LoVo (cell line): ENCODE measurements around the gene SLC38A10.

Experiments
- DNase-seq: peaks from one replicate; pipeline ENCODE4 v3.0.0-alpha.2; 2016; ENCODE audit warnings: low spot score

The SLC38A10 gene

DNA sequence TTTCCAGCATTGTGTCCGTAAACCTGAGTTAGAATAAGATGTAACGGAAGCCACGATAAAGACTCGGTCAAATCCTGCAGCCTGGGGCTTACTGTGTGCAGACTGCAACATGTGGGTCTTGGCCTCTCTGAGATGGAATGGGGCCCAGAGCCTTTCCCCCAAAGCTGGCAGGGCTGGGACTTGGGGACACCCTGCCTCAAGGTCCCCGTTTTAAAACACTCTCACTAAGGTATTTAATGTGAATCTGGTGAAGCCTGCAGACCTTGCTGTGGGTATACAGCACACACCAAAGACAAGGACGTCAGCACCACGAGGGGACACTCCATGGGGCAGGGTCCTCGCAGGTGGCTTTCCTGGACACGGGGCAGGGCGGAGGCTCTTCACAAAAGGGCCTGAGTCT is 53.9 kb downstream of the SLC38A10 start:
- no peak for DNase-seq

- no peak for DNase-seq
These were observed 54.3 kb downstream of the SLC38A10 start for GRCh38 chr17:81240761-81241160.

DNA sequence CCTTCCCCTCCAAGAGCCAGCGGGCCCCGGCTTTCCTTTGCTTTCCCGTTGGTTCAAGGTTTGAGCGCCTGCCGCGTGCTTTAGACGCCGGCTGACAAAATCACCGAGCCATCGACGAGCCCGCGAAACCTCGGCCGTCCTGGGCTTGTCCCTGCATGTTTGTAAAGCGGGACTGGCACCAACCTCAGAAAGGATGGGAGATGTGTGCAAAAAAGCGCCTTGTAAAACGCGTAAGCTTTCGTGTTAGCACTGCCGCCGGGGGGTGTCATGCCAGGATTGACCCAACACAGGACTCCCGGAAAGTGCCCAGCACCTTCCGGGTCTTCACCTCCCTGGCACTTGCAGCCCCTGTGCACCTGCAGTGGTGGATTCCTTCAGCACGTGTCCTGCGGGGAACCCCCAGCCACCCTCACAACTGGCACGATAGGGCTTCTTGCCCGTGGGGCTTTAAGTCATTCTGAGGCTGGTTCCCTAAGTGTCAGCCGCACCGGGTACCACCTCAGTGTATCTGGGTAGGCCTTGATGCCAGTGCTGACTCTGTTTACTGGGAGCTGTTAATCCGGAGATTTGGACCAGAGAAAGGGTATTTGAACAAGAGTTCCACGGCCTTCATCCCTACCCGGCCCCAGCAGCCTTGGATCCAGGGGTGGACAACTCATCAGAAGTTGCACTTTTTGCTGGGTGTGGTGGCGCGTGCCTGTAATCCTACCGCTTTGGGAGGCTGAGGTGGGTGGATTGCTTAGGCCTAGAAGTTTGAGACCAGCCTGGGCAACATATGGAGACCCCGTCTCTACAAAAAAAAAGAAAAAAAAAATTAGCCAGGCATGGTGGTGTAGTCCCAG is 55.2 kb downstream of the SLC38A10 start:
- peak; percentile 8 for DNase-seq

GRCh38 chr17:81238815-81239713 is 56.0 kb downstream of the SLC38A10 start, which contains the start of the genes NDUFAF8 and TEPSIN:
TSS of gene NDUFAF8 (plus strand) at chr17:81239318. CDS start at chr17:81239364, 46 bp downstream.
TSS of gene TEPSIN (minus strand) at chr17:81239055. CDS start at chr17:81239033, 22 bp downstream.
- peak; percentile 99 for DNase-seq

GRCh38 chr17:81238490-81238814 is 56.7 kb downstream of the SLC38A10 start:
- no peak for DNase-seq

DNA sequence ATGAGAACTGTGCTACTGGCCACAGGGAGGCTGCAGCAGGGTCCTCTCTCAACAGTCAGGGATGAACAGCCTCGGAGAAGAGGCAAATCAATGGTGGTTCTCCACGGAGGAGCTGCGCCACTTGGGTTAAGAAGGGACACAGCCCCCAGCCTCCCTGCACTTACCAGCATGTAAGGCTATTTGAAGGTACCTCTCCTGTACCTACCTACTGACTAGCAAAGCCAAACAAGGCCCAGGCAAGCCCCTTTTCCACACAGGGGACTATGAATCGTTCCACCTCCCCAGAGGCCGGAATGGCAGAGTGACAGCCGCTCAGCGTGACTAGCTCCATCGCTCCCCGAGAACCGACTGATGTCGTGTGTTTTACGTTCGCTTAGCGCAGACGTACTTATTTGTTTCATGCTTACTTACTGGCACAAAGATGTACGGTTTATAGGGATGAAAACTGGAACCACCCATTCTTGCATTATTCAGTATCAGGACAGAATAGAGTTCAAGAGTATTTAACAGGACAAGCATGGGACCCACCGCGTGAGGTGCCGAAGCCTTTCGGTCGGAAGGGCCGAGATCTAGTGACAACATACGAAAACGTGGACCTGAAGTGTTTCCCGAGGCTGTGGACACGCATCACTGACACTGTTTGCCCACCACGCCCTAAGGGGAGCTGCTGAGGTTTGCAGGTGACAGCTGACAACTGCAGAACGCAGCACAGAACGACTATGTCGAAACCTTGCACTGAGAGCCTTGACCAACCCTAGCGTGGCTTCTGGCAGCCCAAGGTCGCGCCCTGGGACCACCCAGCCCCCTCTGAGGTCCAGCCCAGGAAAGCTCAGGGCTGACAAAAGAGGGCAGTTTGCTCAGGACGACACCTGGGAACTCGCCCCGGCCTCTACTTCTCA is 57.3 kb downstream of the SLC38A10 start:
- DNase-seq = peak; percentile 21

DNA sequence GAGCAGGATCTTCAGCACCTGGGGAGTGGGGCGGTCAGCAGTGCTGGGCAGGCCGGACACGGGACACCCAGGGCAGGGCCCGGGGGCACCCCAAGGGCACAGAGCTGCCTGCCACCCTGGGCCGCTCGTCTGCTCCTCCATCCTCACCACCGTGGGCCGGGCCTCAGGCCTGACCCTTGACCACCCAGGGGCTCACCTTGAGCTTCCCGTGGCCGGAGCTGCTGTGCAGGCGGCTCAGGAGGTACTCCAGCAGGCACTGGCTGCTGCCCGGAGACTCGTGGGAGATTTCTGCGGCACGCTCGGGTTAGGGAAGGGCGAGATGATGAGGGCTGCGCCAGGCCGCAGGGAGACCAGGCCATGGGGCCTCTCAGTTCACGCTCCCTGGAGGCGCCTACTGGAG is 58.3 kb downstream of the SLC38A10 start:
- DNase-seq = no peak

GRCh38 chr17:81235822-81236740 is 59.0 kb downstream of the SLC38A10 start:
- no peak for DNase-seq

DNA sequence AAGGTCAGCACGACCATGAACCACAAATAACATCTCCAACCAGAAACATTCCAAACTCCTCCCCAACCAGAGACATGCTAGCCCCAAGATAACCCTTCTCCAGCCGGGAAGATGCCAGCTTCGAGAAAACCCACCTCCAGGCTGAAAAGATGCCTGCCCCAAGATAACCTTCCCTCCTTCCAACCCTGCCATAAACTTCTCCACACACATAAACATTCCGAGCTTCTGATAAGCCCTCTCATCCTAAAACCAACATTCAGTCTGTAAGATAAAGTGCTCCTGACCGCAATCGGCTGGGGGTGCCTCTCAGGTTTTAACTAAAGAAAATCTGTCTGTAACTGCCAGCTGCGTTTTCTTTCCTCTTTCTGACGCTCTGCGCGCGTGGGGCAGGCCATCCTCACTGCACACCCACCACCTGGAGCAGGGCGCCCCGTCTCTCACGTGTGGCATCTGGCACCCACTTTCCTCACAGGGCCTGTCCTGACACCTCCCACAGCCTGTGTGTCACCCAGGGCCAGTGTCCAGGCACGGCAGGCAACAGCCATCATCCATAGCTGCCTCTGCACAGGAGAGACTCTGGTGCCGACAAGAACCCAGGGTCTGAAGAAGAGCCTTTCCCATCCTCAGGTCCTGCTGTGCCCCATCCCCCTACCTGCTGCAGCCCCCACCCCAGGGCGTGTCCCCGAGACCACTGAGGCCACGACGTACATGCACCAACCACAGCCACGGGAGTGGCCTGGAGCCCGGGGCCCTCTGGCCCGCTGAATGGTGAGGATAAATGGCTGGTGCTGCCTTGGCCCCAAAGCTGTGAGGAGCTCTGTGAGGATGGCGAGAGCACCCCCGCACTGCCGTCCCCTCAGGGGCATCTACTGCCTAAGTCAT is 59.9 kb downstream of the SLC38A10 start:
- no peak for DNase-seq

- DNase-seq = no peak
These were observed 60.6 kb downstream of the SLC38A10 start for GRCh38 chr17:81234506-81234855.

DNA sequence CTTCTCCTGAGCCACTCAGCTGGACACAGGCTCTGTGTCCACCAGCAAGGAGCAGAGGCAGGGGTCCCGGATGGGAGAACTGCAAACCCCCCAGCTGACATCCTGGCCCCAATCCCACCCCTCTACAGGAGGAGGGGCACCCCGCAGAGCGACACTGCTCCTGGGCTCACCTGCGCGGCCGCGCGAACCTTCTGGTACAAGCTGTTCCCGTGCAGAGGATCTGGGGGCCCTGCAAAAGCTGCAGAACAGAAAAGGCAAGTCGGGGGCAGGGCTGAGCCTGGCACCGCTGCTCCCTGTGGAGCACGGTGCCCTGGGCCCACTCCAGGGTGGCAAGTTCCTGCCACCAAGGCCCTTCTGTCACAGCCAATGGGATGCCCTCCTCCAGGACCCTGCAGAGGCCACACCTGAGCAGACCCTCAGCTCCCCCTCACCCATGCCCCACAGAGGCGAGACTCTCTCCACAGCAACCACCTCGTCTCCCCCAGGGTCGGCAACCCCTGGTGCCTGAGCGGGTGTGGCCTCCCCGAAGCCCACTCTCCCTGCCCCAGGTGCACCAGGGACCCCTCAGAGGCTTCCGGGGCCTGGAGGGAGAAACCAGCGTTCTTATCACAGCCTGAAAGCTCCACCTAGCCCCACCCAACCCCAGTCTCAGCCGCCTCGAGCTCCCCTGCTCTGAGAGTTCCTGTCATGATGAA is 61.1 kb downstream of the SLC38A10 start:
- no peak for DNase-seq

- DNase-seq = no peak
These were observed 61.8 kb downstream of the SLC38A10 start for GRCh38 chr17:81233316-81233715.

DNA sequence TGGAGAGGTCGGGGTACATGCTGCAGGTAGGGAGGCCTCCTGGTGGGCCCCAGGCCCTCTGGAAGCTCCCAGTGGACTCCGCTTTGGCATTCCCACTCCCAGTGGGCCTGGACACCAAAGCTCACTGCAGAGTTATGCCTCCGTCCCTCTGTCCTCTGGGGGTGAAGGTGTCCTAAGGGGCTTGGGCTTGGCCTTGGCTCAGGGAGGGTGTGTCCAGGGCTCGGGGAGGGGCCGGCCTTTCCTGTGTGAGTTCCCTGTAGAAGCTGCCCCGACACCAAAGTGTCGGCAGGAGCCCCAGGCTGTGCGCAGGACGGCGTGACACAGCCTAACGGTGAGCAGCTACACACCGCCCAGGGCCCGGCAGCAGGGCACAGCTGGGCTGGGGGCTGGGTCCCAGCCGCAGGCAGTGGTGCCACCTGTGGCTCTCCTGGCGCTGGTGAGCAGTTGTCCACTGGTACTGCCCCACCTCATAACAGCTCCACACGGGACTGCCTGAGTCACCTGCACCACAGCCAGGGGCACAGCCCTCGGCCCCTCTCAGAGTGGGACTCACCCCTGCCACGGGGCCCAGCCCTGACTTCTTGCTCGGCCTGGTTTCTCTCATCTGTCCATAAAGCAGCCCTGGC is 62.4 kb downstream of the SLC38A10 start:
- DNase-seq = no peak

GRCh38 chr17:81231766-81232581 is 63.1 kb downstream of the SLC38A10 start:
- no peak for DNase-seq

- DNase-seq = no peak
These were observed 63.9 kb downstream of the SLC38A10 start for GRCh38 chr17:81231121-81231645.

- DNase-seq = no peak
These were observed 64.9 kb downstream of the SLC38A10 start for GRCh38 chr17:81230043-81230820.

GRCh38 chr17:81229666-81229920 is 65.5 kb downstream of the SLC38A10 start:
- no peak for DNase-seq
